GM12865 (cell line): ENCODE measurements around the gene RTP5.

Source experiments
- DNase-seq: peaks from one replicate; pipeline ENCODE4 v3.0.0; 2010; ENCODE audit warnings: low read depth
- H3K4me3 ChIP-seq: 2 replicates; pipeline ENCODE4 v1.5.1; 2011; ENCODE audit warnings: mild to moderate bottlenecking, low read depth, low read length, control low read depth
- CTCF ChIP-seq: IDR thresholded peaks from 2 replicates; pipeline ENCODE4 v1.5.1; 2011; ENCODE audit warnings: low read length, control low read depth, low read depth, inconsistent platforms; ENCODE audit not compliant: insufficient read depth; ENCODE audit errors: missing control alignments

The RTP5 gene

GRCh38 chr2:241893265-241893664 lies 23.7 kb downstream of the RTP5 start:
- no peak for TF ChIP-seq CTCF
- no peak overlapping the region for H3K4me3 ChIP-seq
- no peak for DNase-seq

GRCh38 chr2:241894056-241894641 lies 24.6 kb downstream of the RTP5 start:
- no peak for DNase-seq
- no peak for TF ChIP-seq CTCF

GRCh38 chr2:241894681-241895426 lies 25.3 kb downstream of the RTP5 start:
- no peak overlapping the region for H3K4me3 ChIP-seq
- no peak for DNase-seq
- no peak for TF ChIP-seq CTCF

More at GRCh38 chr2:241894056-241894641, 24.6 kb downstream of the RTP5 start:
- no peak overlapping the region for H3K4me3 ChIP-seq

- no peak overlapping the region for H3K4me3 ChIP-seq
- TF ChIP-seq CTCF, result no peak
- no peak for DNase-seq
Measured at GRCh38 chr2:241895427-241895711, 25.8 kb downstream of the RTP5 start.

GRCh38 chr2:241895712-241896641 lies 26.4 kb downstream of the RTP5 start:
- TF ChIP-seq CTCF, result no peak
- no peak overlapping the region for H3K4me3 ChIP-seq
- DNase-seq, result no peak

- no peak for DNase-seq
- TF ChIP-seq CTCF, result no peak
- H3K4me3 ChIP-seq, result no peak overlapping the region
Measured at GRCh38 chr2:241896746-241897201, 27.2 kb downstream of the RTP5 start.
